Epithelial cell of prostate (primary cell): ENCODE results near the gene GJB5.
"Not testable (repeated sequence)": the region's sequence is repeated elsewhere in the genome, so short reads cannot be mapped to it uniquely, and the experiment has no call there.

ENCODE experiments used
- DNase-seq: peaks from one replicate; pipeline ENCODE4 v3.0.0-alpha.2; 2011; ENCODE audit warnings: low read depth, low spot score
- H3K27ac ChIP-seq: fragments of 450-650 bp; 2 replicates; pipeline ENCODE4 v1.5.1; 2017; ENCODE audit warnings: mild to moderate bottlenecking

The GJB5 gene

GRCh38 chr1:34771573-34772371 is 16.9 kb downstream of the GJB5 start:
- DNase-seq = no peak

GRCh38 chr1:34773114-34773513 is 18.3 kb downstream of the GJB5 start:
- H3K27ac ChIP-seq, DNase-seq: not testable (repeated sequence)

More at GRCh38 chr1:34771573-34772371, 16.9 kb downstream of the GJB5 start:
- no peak overlapping the region for H3K27ac ChIP-seq

DNA sequence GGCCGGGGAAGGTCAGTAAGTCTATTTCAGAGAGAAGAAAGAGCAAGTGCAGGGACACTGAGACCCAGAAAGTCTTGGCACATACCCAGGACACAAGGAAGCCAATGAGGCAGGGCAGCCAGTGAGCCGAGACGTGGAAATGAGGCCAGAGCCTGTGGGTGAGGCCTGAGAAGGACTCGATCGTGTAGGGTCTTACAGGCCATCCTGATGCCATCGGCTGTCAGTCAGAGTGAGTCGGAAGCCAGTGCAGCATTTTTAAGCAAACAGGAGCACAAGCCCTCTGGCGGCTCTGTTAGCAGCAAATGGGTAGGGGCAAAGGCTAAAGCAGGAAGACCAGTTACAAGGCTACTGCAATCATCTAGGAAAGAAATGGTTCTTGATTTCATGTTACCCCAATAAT is 20.1 kb downstream of the GJB5 start:
- no peak for DNase-seq
- no peak overlapping the region for H3K27ac ChIP-seq

- no peak for DNase-seq
- no peak overlapping the region for H3K27ac ChIP-seq
These were observed 22.1 kb downstream of the GJB5 start for GRCh38 chr1:34776911-34777310.

DNA sequence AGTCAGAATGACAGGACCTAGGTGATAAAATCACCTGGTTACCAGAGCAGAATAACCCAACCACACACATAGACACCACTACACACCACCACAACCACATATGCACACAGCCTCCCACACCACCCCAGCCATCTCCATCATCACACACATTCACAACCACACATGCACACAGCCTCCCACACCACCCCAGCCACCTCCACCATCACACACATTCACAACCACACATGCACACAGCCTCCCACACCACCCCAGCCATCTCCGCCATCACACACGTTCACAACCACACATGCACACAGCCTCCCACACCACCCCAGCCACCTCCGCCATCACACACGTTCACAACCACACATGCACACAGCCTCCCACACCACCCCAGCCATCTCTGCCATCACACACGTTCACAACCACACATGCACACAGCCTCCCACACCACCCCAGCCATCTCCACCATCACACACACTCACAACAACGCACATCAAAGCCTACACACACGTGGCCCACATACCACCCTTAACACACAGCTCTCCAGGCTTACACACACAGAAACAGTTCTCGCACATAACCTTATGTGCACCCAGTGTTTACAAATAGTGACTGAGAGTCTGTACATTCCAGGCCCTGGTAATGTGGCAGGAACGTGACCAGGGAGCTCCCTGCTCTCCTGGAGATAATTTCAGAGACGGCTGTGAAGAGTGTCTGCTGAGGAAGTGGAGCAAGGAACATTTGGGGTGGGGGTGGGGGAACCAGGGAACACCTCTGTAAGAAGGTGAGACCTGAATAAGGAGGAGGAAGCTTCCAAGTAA is 22.9 kb downstream of the GJB5 start:
- peak overlapping the region; percentile 100 for H3K27ac ChIP-seq
- no peak for DNase-seq

- DNase-seq = no peak
- peak overlapping the region; percentile 100 for H3K27ac ChIP-seq
These were observed 23.5 kb downstream of the GJB5 start for GRCh38 chr1:34778381-34778780.

- no peak for DNase-seq
- peak overlapping the region; percentile 100 for H3K27ac ChIP-seq
These were observed 24.2 kb downstream of the GJB5 start for GRCh38 chr1:34779005-34779404.

- DNase-seq = peak; percentile 68
- H3K27ac ChIP-seq = peak overlapping the region; percentile 100
These were observed 24.7 kb downstream of the GJB5 start for GRCh38 chr1:34779526-34779925.

DNA sequence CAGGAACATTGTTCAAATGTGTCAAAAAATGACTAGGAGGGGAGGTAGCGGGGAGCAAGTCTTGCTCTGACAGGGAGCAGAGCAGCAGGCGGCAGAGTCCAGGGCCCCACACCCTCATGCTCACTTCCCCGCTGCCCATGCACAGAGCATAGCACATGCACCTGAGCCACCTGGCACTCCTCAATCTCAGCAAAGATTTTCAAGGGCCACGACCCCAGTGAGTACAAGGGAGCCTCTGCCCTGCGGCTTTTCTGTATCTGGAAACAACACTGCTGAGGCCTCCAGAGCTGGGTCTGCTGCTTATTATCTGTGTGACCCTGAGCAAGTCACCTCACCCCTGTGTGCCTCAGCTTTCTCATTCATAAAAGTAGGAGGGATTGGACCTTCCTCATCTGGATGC is 25.1 kb downstream of the GJB5 start:
- peak overlapping the region; percentile 100 for H3K27ac ChIP-seq
- no peak for DNase-seq

DNA sequence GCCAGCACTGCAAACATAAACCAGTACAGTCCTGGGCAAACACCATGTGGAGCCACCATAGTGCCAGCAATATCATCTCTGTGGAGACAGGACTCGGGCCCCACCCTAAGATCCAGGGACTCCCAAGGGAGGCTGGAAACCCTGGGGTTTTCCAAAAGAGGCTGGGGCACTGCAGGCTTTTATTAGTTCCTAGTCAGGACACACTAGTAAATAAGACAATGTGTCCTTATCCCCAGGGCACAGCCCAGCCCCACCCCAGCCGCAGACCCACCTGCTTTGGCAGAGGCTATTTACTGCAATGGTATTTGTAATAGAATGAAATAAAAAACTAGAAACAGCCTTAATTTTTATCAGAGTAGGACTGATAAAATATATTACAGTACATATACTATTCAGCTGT is 25.7 kb downstream of the GJB5 start:
- DNase-seq = no peak
- H3K27ac ChIP-seq = peak overlapping the region; percentile 100

DNA sequence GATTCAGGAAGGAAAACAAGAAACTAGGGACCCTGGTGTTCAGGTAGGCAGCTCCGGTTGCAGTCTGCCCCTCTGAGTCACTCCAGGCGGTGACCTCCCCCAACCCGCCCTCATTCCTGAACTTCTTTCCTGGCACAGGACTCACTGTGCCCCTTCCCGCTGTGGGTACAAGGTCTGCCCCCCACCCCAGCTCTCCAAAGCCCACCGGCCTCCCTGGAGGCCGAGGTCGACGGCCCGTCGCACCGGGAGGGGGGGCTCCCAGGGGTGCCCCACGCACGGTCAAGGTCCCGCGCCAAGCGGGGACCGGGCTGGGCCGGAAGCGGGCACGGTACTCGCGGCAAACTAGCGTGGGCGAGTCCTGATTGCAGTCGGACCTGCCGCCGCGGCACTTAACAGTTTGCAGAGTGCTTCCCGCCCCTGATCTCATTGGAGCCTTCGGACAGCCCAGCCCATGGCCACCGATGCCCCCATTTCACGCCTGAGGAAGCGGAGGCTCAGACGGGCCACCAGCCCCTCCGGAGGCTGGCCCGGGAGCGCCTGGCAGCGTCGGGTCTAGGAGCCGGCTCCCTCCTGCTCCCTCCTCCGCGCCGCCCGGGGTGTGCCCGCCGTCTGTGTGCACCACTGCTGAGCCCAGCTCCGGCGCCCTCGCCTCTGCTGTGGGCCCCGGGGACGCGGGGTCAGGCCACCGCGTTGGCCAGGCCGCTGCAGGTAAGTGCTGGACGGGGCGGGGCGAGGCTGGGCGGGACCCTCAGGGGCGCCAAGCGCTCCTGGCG is 26.4 kb downstream of the GJB5 start, which contains the start of gene GJB3:
Gene GJB3, plus strand, starts transcription at position 144 of the 773 bp plus-strand sequence. CDS start 3,549 bp downstream, outside the sequence.
- peak within 1 kb of the TSS; percentile 100 for H3K27ac ChIP-seq
- no peak for DNase-seq

GRCh38 chr1:34781844-34782391 is 27.1 kb downstream of the GJB5 start:
- H3K27ac ChIP-seq = peak overlapping the region; percentile 100
- no peak for DNase-seq

DNA sequence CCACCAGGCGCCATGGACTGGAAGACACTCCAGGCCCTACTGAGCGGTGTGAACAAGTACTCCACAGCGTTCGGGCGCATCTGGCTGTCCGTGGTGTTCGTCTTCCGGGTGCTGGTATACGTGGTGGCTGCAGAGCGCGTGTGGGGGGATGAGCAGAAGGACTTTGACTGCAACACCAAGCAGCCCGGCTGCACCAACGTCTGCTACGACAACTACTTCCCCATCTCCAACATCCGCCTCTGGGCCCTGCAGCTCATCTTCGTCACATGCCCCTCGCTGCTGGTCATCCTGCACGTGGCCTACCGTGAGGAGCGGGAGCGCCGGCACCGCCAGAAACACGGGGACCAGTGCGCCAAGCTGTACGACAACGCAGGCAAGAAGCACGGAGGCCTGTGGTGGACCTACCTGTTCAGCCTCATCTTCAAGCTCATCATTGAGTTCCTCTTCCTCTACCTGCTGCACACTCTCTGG is 29.9 kb downstream of the GJB5 start:
- no peak for DNase-seq
- peak overlapping the region; percentile 100 for H3K27ac ChIP-seq

- peak overlapping the region; percentile 100 for H3K27ac ChIP-seq
- no peak for DNase-seq
These were observed 30.5 kb downstream of the GJB5 start for GRCh38 chr1:34785231-34785874.

DNA sequence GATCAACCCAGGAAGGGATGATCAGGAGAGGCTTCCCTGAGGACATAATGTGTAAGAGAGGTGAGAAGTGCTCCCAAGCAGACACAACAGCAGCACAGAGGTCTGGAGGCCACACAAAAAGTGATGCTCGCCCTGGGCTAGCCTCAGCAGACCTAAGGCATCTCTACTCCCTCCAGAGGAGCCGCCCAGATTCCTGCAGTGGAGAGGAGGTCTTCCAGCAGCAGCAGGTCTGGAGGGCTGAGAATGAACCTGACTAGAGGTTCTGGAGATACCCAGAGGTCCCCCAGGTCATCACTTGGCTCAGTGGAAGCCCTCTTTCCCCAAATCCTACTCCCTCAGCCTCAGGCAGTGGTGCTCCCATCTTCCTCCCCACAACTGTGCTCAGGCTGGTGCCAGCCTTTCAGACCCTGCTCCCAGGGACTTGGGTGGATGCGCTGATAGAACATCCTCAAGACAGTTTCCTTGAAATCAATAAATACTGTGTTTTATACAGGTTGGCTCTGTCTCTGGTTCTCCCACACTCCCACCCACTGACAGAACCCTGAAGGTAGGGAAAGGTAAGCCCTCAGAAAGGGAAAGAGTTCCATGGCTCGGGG is 31.1 kb downstream of the GJB5 start:
- no peak for DNase-seq
- peak overlapping the region; percentile 100 for H3K27ac ChIP-seq

GRCh38 chr1:34786521-34787325 is 31.9 kb downstream of the GJB5 start:
- H3K27ac ChIP-seq = peak overlapping the region; percentile 100
- no peak for DNase-seq

GRCh38 chr1:34787461-34788420 is 32.9 kb downstream of the GJB5 start:
- DNase-seq = no peak
- peak overlapping the region; percentile 100 for H3K27ac ChIP-seq
